Measurements from ENCODE around the gene CFLAR. TPM values are rescaled to one million over a fixed set of nuclear protein-coding genes. Genes with fewer than 3 reads are reported as not detected.
"Not testable (repeated sequence)": the region's sequence is repeated elsewhere in the genome, so short reads cannot be mapped to it uniquely, and the experiment has no call there.

The CFLAR gene
- polyA plus RNA-seq, 10 donors: 27.0 to 59.4 (median 36.6) TPM

GRCh38 chr2:201174687-201175086, 58.7 kb downstream of the CFLAR start:
- no peak for DNase-seq

DNA sequence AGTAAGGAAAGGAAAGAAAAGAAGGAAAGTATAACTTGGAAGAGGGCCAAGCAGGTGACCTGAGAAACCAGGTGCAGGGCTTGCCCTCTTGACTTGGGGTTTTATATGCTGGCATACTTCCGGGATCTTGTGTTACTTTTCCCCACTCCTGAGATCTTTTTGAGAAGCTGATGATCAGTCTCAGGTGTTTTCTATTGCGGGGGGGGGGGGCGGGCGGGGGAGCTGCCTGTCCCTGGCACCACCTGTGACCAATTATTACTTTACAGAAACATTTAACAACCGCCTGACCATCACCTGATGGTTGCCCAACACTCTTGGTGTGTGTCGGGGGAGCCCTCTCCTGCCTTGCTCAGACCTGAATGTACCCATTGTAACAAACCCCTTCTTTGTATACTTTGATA, 60.1 kb downstream of the CFLAR start:
- DNase-seq: no peak

- DNase-seq: no peak
These were observed 64.0 kb downstream of the CFLAR start for GRCh38 chr2:201180010-201180409.

- peak; percentile 4 to 51 (median 23) for DNase-seq
These were observed 66.8 kb downstream of the CFLAR start, which contains the start of gene CASP10 for GRCh38 chr2:201182650-201183364. Gene CASP10 (plus strand): TSS chr2:201183141. CDS start chr2:201185778, 2,637 bp downstream.

DNA sequence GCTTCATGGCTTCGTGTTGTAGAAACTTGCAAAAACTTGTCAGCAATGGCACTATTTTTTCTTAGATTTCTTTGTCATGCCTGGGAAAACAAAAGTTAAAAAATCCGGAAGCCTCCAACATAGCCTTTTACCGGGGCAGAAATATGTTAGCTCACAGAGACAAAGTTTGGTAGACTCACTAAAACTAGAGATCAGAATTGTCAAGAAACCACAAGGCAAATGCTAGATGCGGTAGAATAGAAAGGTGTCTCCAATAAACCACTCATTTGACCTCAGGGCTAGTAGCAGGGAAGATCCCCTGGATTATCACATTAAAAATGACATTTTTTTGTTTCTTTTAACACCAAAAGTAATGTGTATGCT, 67.4 kb downstream of the CFLAR start:
- DNase-seq: no peak

- DNase-seq: not testable (repeated sequence)
These were observed 67.9 kb downstream of the CFLAR start for GRCh38 chr2:201183835-201184234.

GRCh38 chr2:201184248-201184647, 68.3 kb downstream of the CFLAR start:
- DNase-seq: not testable (repeated sequence)

- DNase-seq: no peak
These were observed 69.9 kb downstream of the CFLAR start for GRCh38 chr2:201185863-201186262.

- no peak for DNase-seq
These were observed 71.0 kb downstream of the CFLAR start for GRCh38 chr2:201186982-201187381.

GRCh38 chr2:201188449-201188848, 72.5 kb downstream of the CFLAR start:
- no peak for DNase-seq

DNA sequence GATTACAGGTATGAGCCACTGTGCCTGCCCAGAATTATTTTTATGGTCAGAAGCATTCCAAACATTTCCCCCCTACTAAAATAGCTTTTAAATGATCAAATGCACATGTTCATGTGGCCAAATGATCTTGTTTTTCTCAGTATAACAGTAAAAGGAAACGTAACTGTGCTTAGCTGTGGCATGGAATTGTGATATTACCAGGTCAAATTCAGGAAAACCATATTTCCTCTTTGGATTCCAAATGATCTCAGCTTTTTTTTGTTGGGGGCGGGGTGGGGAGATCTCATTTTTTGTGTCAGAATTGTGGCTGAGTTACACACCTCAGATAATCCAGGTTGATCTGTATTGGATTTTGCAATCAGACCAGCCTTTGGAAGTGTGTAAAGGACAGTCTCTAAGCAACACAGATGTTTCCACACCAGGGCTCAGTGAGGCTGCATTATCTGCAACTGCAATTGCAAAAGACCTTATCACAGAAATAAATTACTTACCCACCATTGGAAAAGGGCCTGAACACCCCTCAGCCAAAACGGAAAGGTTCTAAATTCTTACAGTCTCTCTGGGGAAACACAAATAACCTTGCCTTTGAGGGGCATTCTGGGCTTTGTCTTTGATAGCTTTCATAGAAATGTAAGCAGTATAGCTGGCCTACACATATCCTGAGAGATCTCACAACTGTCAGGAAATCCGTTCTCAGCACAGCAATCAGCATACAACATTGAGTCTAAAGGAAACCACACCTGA, 75.3 kb downstream of the CFLAR start:
- peak in 1 of 3 donors; percentile 37 for DNase-seq

DNA sequence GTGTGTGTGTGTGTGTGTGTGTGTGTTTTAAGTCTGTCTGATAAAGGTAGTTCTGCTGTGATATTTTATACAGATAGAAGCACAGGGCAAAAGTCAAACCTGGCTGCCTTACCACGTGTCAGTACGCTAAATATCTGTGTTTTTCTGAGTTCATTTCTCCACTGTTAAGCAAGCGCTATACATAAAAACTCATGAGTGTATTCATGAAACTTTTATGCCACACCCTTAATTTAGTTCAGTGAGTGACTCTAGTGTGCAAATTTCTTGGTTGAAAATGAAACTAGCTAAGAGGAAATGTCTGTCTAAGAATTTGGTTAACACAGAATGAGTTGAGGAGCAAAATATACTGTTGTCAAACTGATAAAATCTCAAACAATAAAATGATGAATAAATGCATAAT, 78.1 kb downstream of the CFLAR start:
- no peak for DNase-seq

DNA sequence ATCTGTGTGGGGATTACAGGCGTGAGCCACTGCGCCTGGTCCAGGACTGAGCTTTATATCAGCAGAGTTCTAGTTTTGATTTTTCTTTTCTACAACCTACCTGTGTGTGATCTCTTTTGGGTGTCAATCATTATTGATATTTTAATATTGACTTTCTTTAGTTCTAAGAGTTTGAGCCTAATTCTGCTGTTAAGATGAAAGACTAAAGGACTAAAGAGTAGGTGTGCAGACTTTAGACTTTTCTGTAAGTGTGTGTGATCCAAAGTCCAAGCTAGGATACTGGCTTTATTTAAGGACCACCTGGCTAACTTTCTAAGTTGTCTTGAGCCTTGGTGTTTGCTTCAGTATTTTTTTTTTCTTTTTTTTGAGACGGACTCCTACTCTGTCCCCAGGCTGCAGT, 79.4 kb downstream of the CFLAR start:
- no peak for DNase-seq

DNA sequence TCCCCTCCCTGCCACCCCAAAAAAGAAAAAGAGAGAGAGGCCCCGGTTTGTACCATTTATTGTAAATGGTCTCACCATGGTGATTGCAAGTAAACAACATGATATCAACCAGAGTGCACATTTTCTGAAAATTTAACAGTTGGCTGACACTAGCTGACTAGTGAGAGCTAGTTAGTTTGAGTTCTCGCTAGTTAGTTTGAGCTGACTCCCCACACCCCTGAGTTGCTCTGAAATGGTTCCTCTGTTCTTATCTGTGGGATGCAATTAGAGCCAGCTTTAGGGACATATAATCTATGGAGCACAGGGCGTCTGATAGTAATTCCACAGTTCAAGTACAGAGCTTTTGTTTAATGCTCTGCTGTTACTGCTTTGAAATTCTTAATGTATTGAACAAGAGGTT, 80.0 kb downstream of the CFLAR start:
- DNase-seq: no peak

DNA sequence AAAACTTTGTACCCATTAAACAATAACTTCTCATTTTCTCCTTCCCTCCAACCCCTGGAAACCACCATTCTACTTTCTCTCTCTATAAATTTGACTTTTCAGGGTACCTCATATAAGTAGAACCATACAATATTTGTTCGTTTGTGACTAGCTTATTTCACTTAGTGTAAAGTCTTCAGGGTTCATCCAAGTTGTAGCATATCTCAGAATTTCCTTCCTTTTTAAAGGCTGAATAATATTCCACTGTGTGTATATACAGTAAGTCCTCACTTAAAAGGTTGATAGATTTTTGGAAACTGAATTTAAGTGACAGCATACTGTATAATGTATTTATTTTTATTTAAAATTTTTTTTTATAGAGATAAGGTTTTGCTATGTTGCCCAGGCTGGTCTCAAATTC, 80.8 kb downstream of the CFLAR start:
- DNase-seq: no peak

- no peak for DNase-seq
These were observed 81.8 kb downstream of the CFLAR start for GRCh38 chr2:201197781-201198180.

DNA sequence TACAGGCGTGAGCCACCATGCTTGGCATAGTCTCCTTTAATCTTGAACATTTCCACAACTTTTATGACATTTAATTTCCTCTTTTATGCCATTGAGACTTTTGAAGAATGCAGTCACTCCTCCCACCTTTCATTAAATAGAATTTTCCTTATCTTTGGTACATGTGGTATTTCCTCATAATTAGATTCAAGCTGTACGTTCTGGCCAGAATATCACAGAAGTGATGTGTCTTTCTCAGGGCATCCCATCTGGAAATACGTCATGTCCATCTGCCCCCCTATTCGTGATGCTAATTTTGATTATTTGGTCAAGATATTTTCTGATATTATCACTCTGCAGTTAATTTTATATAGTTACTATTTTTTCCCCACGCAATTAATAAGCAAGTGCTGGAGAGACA, 83.9 kb downstream of the CFLAR start:
- DNase-seq: no peak

GRCh38 chr2:201200345-201200744, 84.4 kb downstream of the CFLAR start:
- no peak for DNase-seq

DNA sequence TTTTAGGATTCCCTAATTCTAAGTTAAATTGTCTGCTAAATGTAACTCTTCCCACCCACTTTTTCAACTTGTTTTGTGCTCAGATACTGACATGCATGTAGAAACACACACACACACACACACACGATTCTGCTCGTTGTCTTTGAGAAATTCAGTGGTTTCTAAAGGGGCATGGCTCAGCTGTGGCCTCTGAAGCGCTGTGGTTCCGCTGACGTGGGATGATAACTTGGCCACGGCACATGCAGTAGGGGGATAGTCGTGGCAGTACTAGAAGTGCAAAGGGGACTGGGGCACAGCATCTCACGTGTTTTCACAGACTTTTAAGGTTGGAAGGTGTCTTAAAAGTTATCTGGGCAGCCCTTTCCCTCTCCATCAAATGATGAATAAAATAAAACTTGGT, 85.4 kb downstream of the CFLAR start:
- no peak for DNase-seq

- DNase-seq: peak in 1 of 3 donors; percentile 30
These were observed 88.1 kb downstream of the CFLAR start for GRCh38 chr2:201203916-201204654.

- no peak for DNase-seq
These were observed 88.9 kb downstream of the CFLAR start for GRCh38 chr2:201204655-201205514.

DNA sequence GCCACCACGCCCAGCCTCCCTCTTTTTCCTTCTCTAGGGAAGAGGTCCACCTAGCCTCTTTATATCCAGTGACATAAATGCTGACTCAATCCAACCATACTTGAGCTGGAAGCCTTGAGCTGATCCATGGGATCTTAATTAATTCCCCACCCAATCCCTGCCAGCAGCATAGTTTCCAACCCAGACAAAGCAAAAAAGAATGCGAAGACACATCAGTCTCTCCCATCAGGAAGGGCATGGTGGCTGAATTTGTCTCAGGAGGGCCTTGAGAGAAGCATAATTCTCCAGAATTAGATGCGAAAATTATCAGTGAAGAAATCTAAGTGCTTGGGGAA, 89.5 kb downstream of the CFLAR start:
- no peak for DNase-seq

All from muscle of back (tissue), 11 donors.